Measurements from ENCODE around the gene GRHL3.

Gene GRHL3

DNA sequence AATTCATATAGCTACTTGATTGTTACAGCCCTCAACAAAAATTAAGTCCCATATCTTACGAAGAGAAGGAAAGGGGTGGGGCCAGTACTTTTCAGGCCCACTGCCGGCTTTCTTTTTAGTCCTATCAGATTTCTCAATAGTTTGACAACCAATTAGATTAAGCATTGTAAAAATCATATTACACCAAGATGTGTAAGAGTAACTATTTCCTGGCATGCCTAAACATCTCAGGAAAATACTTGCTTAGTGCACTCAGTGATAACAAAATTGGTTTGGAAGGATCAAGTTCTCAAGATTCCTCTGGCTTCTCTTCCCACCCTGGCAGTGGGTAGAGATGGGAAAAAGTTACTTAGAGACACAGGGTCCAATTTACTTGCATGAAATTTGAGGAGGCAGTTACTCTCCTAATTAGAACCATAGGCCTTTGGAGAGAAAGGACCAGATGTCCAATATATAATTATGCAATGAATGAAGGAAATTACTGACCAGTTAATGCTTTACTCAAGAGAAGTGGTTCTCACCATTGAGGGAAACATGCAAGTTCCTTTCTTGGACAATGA lies 64.3 kb downstream of the GRHL3 start:
- no peaks in the 10 kb centered on the region for H3K4me1 ChIP-seq (ENCODE audit: insufficient read depth, low read length)
- H3K27me3 ChIP-seq (ENCODE audit: insufficient read depth, low read length), result peaks cover 3% of the 10 kb centered on the region
- H3K36me3 ChIP-seq (ENCODE audit: insufficient read depth, low read length), result no peaks in the 10 kb centered on the region
- H3K4me3 ChIP-seq (ENCODE audit: low read length), result no peak overlapping the region
- peaks cover 2% of the 10 kb centered on the region for H3K9me3 ChIP-seq (ENCODE audit: low read length)
- no peak overlapping the region for H2AFZ ChIP-seq (ENCODE audit: low read depth, low read length)

DNA sequence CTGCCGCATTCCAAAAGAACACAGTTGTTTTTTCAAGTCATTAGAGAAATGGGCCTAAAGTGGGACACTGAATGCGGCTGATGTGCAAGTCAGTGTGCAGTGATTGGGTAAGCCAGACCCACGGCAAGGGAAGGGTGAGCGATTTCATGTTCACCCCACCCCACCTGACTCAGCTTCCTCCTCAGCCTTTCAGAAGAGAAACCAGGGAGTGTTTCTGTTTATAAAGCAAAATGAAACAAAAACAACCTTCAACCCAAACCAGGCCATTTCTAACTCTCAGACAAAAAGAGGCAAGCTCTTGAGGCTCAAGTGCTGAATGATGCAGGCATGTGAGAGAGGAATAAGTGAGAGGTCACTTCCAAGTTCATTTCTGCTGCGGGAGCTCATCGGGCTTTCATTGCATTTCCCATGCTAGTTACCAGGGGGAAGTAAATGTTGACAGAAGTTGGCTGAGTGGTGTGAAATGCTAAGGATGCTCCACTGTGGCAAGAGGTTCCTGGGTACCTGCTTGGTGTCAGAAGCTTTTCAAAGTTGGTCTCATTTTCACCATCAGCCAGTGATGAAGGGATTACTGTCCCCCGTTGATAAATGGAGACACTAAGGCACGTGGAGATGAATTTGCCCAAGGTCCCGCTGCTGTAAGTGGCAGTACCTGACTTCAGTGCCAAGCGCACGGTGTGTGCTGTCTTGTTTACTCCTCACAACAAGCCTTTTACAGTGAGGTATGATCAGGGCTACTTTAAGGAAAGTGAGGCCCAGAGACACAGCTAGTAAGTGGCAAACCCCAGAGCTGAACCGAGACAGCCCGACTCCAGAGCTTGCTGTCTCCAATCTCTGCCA lies 65.3 kb downstream of the GRHL3 start:
- Histone ChIP-seq H3K9me3 (ENCODE audit: low read length) (peaks cover 2% of the 10 kb centered on the region), H3K4me1 (ENCODE audit: insufficient read depth, low read length) (no peaks in the 10 kb centered on the region), H3K27me3 (ENCODE audit: insufficient read depth, low read length) (peaks cover 3% of the 10 kb centered on the region), H3K36me3 (ENCODE audit: insufficient read depth, low read length) (no peaks in the 10 kb centered on the region), H3K4me3 (ENCODE audit: low read length) (no peak overlapping the region), H2AFZ (ENCODE audit: low read depth, low read length) (no peak overlapping the region)

DNA sequence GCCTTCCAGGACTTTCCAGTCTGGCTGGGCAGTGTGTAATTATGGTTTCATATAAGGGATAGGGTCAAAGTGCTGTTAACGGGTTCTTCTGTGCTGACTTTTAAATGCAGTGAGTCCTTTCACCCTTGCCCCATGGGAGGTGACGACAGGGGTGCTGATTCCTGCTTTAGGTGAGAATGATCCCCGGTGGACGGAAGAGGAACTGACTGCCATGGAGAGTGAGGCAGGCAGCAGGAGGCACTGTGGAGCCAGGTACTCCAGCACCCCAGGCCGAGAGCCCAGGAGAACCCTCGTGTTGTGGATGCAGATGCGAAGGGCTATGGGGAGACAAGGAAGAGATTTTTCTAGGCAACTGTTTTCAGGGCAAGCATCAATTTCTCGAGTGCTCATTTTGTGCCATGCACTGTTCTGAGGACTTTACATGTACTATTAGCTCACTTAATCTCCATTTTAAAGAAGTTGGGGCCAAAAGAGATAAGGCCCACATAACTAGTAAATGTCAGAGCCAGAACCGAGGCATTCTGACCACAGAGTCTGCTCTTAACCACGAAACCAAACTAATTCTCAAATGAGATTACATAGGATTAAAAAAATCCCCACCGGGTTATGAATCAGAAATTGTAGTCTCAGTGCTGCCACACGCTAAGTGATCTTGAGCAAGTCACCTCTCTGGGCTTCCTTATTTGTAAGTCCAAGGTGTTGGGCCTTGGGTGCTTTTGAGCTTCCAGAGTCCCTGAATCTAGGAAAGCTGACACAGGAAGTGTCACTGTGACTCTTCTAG lies 66.2 kb downstream of the GRHL3 start:
- Histone ChIP-seq H3K4me3 (ENCODE audit: low read length) (no peak overlapping the region), H3K27me3 (ENCODE audit: insufficient read depth, low read length) (peaks cover 3% of the 10 kb centered on the region), H3K4me1 (ENCODE audit: insufficient read depth, low read length) (no peaks in the 10 kb centered on the region), H3K9me3 (ENCODE audit: low read length) (peaks cover 2% of the 10 kb centered on the region), H2AFZ (ENCODE audit: low read depth, low read length) (no peak overlapping the region), H3K36me3 (ENCODE audit: insufficient read depth, low read length) (no peaks in the 10 kb centered on the region)

DNA sequence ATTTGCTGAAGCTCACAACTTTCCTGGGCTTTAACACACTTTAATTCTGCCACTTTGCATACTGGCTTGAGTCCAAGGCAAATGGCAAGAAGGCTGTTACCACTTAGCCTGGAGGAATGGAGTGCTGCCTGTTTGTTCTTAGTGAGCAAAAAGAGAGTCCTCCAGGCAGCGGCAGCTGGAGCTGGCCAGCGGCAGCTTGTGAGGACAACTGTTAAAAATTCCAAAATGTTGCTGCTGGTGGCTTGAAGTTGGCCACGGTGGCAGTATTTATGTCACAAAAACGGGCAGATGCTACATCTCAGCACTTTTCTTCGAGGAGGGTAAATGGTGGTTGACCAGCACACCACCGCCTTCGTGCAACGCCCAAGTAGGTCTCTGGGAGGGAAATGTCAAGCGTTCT lies 67.1 kb downstream of the GRHL3 start:
- H2AFZ ChIP-seq (ENCODE audit: low read depth, low read length), result no peak overlapping the region
- H3K4me1 ChIP-seq (ENCODE audit: insufficient read depth, low read length), result no peaks in the 10 kb centered on the region
- no peaks in the 10 kb centered on the region for H3K36me3 ChIP-seq (ENCODE audit: insufficient read depth, low read length)
- no peaks in the 10 kb centered on the region for H3K27me3 ChIP-seq (ENCODE audit: insufficient read depth, low read length)
- no peak overlapping the region for H3K4me3 ChIP-seq (ENCODE audit: low read length)
- peaks cover 2% of the 10 kb centered on the region for H3K9me3 ChIP-seq (ENCODE audit: low read length)

DNA sequence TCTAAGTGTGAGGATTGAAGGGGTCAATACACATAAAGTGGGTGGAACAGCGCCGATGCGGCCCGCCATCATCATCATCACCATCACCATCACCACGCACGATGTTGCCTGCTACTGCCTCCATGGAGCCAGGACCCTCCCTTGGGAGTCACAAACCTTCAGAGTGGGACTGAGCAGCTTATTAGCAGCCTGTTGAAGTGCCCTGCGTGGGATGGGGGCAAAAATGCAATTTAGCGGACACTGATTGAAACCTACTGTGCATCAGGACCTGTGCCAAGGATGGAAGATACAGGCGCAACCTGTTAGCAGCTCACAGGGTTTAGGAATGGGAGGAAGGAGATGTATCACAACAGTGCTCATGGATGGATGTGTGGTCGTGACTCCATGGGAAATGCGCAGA lies 67.8 kb downstream of the GRHL3 start:
- Histone ChIP-seq H3K4me1 (ENCODE audit: insufficient read depth, low read length) (no peaks in the 10 kb centered on the region), H3K4me3 (ENCODE audit: low read length) (no peak overlapping the region), H3K9me3 (ENCODE audit: low read length) (peaks cover 2% of the 10 kb centered on the region), H2AFZ (ENCODE audit: low read depth, low read length) (no peak overlapping the region), H3K36me3 (ENCODE audit: insufficient read depth, low read length) (no peaks in the 10 kb centered on the region), H3K27me3 (ENCODE audit: insufficient read depth, low read length) (no peaks in the 10 kb centered on the region)

DNA sequence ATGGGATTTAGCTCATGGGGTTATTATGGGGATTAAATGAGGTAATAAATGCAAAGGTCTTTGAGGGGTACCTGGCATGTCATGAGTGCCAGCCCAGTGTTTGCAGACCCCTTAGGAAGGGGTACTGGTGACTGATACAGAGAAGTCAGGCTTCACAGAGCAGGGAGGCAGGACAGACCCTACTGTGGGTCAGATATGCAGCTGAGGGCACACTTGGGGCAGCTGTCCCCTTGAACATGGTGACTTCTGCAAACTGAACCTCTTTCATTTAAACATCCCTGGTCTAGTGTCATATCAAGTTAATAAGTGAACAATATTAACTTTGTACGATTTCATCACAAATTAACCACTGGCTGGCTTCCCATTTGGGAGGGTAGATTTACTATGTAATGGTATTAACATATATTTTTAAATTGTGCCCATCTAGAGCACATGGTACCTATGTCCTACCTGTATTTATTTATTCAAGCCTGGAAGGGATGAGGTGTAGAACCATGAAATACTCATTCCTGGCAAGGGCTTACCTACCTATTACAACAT lies 68.5 kb downstream of the GRHL3 start:
- Histone ChIP-seq H3K4me1 (ENCODE audit: insufficient read depth, low read length) (no peaks in the 10 kb centered on the region), H2AFZ (ENCODE audit: low read depth, low read length) (no peak overlapping the region), H3K4me3 (ENCODE audit: low read length) (no peak overlapping the region), H3K36me3 (ENCODE audit: insufficient read depth, low read length) (no peaks in the 10 kb centered on the region), H3K27me3 (ENCODE audit: insufficient read depth, low read length) (no peaks in the 10 kb centered on the region), H3K9me3 (ENCODE audit: low read length) (peaks cover 2% of the 10 kb centered on the region)

DNA sequence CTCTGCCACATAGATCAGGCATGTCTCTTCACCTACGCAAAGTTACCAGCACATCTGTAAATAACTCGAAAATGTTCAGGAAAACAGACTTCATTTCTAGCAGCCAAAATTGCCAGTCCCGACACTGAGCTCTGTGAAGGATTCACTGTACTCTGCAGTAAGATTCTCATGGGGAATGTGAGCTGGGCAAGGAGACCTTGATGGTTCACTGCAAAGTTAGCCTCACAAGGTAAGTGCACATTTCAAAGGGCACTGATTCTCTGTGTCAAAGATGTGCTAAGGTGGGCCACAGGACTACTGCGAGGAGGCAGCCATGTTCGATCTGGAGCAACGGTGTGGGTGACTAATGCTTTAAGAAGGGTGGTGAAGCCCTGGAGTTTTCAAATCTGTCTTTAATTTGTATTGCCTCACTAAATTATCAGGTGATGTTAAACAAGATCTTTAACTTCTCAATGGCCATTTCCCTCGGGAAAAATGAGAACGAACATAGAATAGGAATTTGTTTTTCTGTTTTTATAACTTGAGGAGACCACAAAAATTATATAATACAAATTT lies 69.3 kb downstream of the GRHL3 start:
- no peaks in the 10 kb centered on the region for H3K36me3 ChIP-seq (ENCODE audit: insufficient read depth, low read length)
- no peaks in the 10 kb centered on the region for H3K27me3 ChIP-seq (ENCODE audit: insufficient read depth, low read length)
- no peaks in the 10 kb centered on the region for H3K4me1 ChIP-seq (ENCODE audit: insufficient read depth, low read length)
- peaks cover 2% of the 10 kb centered on the region for H3K9me3 ChIP-seq (ENCODE audit: low read length)
- H2AFZ ChIP-seq (ENCODE audit: low read depth, low read length), result no peak overlapping the region
- no peak overlapping the region for H3K4me3 ChIP-seq (ENCODE audit: low read length)

DNA sequence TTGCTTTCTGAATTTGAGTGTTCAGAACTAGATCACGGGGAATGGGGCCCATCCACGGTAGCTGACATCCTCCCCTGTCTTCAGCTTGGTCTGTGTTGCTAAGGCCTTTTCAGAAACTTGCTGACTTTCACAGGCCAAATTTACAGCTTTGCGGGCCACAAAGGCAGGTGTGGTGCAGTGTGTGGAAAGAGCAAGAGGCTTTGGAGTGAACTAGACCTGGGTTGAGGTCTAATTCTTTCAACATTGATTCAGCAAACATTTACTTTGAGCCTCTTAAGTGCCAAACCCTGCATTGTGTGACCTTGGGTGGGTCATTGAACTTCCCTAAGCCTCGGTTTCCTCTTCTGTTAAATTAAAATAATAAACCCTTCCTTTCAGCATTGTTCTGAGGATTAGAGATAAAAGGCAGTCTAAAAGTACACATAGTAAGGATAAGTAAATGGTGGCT lies 70.1 kb downstream of the GRHL3 start:
- no peak overlapping the region for H3K4me3 ChIP-seq (ENCODE audit: low read length)
- H2AFZ ChIP-seq (ENCODE audit: low read depth, low read length), result no peak overlapping the region
- H3K27me3 ChIP-seq (ENCODE audit: insufficient read depth, low read length), result no peaks in the 10 kb centered on the region
- no peaks in the 10 kb centered on the region for H3K4me1 ChIP-seq (ENCODE audit: insufficient read depth, low read length)
- H3K36me3 ChIP-seq (ENCODE audit: insufficient read depth, low read length), result no peaks in the 10 kb centered on the region
- peaks cover 2% of the 10 kb centered on the region for H3K9me3 ChIP-seq (ENCODE audit: low read length)

DNA sequence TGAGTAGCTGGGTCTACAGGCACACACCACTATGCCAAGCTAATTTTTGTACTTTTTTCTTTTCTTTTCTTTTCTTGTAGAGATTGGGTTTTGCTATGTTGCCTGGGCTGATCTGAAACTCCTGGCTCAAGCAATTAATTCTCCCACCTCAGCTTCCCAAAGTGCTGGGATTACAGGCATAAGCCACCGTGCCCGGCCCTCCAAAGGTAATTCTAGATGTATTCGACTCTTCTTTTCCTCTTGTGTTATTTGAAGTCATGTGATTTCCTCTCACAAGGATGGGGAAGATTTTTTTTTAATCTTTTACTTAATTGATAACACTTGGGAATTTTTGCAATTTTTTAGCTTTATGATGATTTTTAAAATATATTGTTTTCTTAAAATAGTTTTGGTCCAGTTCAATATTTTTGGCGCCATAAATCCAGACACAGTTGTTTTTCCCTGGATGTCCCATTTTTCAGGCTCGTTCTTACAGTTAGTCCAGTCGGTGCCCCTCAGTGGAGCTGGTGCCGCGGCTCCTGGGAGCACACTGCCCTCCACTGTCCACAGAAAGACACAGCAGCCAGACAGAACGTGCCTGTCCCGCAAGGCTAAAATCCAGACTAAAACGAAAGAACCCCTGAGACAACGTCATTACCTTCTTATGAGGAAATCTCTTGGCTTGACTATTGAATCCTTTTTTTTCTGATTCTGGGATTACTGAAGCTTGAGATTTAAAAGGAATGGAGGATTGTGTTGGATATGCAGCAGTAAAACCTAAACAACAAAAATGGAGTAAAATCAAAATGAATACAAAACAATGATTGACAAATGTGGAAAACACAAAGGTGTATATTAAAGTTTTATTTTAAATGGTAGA lies 72.0 kb downstream of the GRHL3 start:
- Histone ChIP-seq H3K4me1 (ENCODE audit: insufficient read depth, low read length) (no peaks in the 10 kb centered on the region), H3K9me3 (ENCODE audit: low read length) (peaks cover 2% of the 10 kb centered on the region), H3K4me3 (ENCODE audit: low read length) (no peak overlapping the region), H3K27me3 (ENCODE audit: insufficient read depth, low read length) (no peaks in the 10 kb centered on the region), H3K36me3 (ENCODE audit: insufficient read depth, low read length) (no peaks in the 10 kb centered on the region), H2AFZ (ENCODE audit: low read depth, low read length) (no peak overlapping the region)

DNA sequence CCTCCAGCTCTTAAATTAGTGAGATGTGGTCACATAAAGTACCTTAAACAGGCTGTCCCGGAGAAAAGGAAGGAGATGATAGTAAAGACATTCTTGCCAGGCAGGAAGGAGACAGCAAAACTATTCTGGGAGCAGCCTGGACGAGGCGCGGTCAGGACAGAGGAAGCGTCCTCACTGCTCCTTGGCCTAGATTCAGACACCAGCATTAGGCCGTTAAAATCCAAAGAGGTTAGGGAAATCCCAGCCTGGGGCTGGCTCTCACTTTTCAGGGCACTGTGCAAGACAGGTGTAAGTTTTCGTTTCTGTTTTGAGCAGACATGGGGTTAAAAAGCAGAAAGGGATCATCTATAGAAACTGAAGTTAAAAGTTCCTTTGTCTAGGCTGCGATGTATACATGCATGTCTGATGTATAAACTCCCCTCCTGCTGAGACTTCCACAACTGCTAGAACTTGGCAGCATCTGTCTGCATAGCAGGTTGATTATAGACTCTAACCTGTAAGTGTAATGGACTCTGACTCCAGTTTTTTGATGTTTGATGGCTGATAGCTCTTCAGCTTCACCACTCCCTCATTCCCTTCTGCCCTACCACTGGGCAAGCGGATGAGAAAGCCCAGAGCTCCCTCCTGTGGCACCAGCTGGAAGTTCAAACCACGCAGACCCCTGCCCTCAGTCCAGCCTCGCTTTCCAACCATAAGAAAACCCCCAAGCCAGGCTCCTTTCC lies 72.9 kb downstream of the GRHL3 start:
- no peaks in the 10 kb centered on the region for H3K27me3 ChIP-seq (ENCODE audit: insufficient read depth, low read length)
- no peaks in the 10 kb centered on the region for H3K36me3 ChIP-seq (ENCODE audit: insufficient read depth, low read length)
- no peak overlapping the region for H2AFZ ChIP-seq (ENCODE audit: low read depth, low read length)
- H3K4me3 ChIP-seq (ENCODE audit: low read length), result no peak overlapping the region
- H3K4me1 ChIP-seq (ENCODE audit: insufficient read depth, low read length), result no peaks in the 10 kb centered on the region
- H3K9me3 ChIP-seq (ENCODE audit: low read length), result no peaks in the 10 kb centered on the region

DNA sequence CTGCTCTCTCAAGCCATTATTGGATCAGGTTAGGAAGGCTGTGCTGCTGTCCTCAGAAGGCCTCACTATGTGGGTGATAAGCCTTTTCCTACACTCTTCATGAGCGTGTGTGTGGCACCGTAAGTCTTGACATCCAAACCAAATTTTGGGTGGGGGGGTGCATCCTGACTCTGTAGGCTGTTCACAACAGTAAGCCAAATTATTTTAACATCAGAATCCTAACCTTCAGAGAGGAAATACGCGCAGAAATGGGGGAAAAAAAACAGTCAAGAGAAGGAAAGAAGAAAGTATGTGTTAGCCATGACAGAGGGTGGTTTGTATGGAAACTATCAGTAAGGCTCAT lies 73.4 kb downstream of the GRHL3 start:
- Histone ChIP-seq H2AFZ (ENCODE audit: low read depth, low read length) (no peak overlapping the region), H3K9me3 (ENCODE audit: low read length) (no peaks in the 10 kb centered on the region), H3K27me3 (ENCODE audit: insufficient read depth, low read length) (peaks cover 2% of the 10 kb centered on the region), H3K4me3 (ENCODE audit: low read length) (no peak overlapping the region), H3K4me1 (ENCODE audit: insufficient read depth, low read length) (no peaks in the 10 kb centered on the region), H3K36me3 (ENCODE audit: insufficient read depth, low read length) (no peaks in the 10 kb centered on the region)

Measured in neuron (in vitro differentiated cells).